Stimulated activated CD8-positive, alpha-beta memory T cell treated with anti-CD3 and anti-CD28 coated beads, Interleukin-4, amount 100 ng/mL, for 48 hours (primary cell): ENCODE measurements around the gene RPL39L.
A peak's percentile ranks its signal among the peaks of the same experiment; 100 is the strongest.
"Not testable (repeated sequence)": the region's sequence is repeated elsewhere in the genome, so short reads cannot be mapped to it uniquely, and the experiment has no call there.

ENCODE experiments used
- DNase-seq: peaks from one replicate; pipeline ENCODE4 v3.0.0-alpha.2; 2020

Gene RPL39L

DNA sequence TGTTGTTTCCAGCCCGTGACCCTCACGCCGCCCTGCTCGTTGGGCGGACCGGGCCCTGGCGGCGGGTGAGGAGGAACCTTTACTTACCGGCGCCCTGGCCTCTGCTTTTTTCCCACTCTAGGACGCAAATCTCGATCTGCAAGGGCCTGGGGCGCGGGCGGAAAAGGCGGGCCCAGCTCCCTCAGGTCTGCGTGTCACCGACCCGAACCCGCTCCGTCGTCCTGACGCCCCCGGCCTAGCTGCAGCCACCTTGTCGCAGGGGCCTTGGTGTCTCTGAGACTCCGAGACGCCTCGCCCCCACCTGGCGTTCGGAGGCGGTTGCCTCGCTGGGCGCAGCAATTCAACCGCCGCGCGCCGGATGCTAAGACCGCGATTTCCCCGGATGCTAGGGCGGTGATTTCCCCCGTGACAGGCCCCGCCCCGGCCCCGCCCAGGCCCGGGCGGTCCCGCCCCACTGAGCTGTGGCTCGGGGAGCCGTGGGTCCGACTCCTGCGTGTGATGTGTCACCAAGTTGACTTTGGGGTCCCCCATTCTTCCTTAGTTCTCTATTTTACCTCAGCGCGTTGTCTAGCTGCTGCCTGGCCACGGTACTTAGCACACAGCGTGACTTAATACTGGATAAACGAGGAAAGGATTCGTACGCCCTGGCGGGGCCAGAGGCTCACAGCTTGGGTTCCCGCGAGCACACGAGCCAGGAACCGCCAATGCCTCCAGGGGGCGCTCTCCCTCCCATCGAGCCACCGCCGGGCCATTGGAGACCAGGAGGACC is at the start of gene RPL39L:
Gene RPL39L, minus strand, starts transcription at position 371 of the 769 bp plus-strand sequence. CDS start 18,196 bp downstream, outside the sequence.
- DNase-seq = peak; percentile 95

DNA sequence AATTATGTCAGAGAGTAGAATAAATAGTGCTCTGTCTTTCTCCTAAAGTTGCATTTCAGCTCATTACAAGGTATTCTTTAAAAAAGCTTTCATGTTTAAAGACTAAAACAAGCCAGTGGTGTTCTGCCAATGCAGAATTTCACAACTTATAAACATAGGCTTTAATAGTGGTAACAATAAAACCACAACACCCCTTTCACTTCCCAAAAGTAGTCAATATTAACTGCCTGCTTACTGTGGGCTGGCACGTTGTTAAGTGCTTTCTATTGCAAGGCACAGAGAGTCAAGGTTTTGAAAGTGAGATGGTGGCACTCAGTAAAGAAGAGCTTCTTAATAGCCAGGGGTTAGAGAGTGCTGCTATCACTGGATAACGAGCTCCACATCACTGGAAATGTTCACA is 49.6 kb upstream of the RPL39L start:
- no peak for DNase-seq

DNA sequence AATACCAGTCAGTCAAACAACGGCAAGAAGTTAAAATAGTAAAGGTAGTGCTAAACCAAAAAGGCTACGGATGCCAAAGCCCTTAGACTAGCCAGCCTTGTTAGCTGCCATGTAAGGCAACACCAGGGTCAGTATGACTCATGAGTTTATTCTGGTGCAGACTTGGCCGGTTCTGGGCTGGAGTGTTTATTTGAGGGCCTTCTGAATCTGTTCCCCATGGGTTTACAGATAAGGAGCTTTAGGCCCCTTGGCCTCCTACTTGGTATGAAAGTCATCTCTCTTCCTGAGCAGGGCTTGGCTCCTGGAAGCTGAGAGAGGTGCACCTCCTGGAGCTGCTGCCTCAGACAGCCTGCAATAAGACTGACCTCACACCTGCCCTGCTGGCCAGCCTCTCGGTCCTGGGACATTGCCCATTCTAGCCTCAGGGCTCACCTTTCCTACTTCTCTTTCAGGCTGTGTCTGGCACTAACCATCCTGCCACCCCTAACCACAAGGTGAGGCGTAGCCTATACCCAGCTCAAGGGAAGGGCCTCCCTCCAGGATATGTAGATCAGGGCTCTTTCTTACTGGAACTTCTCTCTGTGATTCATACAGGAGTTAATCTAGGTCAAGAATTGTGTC is 47.6 kb upstream of the RPL39L start:
- no peak for DNase-seq

DNA sequence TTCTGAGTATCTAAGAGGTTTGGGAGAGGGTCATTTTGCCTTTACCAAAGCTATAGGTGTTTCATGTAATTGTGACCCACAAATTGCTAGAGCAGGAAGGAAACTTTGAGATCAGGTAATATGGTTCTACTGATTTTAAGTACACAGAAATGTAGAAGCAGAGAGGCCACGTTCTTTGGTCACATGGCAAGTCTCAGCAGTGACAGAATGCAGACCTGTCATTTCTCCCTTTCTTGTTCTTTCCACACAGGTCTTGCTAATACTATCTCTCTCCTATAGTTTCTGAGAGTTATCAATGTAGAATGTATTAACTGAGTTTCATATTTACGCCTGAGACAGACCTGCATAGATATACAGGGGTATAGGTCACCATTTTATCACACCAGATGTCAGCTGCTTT is 47.1 kb upstream of the RPL39L start:
- DNase-seq = no peak

DNA sequence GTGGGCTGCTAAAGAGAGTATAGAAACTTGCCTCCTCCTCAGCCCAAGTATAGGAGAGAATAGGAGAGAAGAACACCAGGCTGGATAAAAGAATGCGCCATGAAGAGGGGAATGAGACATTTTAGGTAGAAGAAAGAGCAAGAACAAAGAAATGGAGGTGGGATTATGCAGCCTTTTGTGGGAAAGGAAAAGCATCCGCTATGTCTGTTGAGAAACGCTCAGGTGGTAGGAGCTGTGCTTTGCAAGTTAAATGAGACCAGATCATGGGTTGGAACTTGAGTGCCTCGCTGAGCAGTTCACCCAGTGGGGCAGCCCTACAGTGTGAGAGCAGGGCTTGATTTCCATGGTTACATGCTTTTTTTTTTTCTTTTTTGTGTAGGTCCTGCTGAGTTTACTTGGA is 46.5 kb upstream of the RPL39L start:
- DNase-seq = no peak

DNA sequence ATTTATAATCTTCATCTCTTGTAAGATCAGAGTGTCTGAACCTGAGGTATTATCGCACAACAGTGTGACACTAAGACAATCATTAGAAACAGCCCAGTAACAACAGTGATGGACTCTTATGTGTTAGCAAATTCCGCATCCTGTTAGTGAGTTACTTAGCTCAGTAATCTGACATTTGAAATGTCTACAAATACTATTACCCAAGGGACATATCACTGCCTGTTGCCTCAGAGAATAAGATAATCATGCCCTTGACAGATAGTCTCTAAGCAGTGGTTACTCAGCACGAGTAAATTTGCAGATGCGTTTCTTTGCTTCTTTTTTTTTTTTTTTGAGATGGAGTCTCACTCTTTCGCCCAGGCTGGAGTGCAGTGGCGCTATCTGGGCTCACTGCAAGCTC is 44.6 kb upstream of the RPL39L start:
- no peak for DNase-seq

DNA sequence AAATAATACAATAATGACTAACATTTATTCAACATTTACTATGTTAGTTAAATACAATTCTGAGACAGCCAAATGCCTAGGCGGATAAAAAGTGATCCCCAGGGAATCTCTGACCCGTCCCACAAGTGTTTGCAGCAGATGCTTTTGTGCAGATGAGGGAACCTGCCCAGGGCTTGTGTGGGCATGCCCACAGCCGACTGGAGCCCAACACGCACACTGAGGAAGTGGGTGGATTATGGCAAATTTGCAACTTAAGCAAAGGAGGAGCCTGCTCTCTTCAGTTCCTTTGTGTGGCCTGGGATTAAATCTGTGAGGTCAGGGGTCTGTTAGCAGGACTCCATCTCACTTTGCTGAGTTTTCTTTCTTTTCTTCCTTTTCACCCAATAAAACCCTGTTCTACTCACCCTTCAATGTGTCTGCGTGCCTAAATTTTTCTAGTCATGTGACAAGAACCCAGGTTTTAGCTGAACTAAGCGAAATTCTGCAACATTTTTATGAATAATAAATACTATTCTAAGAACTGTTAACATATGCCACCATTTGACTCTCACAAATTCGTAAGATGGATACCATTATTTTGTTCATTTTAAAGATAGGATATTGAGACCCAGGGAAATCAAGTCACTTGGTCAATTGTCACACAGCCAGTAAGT is 44.0 kb upstream of the RPL39L start:
- DNase-seq = no peak

DNA sequence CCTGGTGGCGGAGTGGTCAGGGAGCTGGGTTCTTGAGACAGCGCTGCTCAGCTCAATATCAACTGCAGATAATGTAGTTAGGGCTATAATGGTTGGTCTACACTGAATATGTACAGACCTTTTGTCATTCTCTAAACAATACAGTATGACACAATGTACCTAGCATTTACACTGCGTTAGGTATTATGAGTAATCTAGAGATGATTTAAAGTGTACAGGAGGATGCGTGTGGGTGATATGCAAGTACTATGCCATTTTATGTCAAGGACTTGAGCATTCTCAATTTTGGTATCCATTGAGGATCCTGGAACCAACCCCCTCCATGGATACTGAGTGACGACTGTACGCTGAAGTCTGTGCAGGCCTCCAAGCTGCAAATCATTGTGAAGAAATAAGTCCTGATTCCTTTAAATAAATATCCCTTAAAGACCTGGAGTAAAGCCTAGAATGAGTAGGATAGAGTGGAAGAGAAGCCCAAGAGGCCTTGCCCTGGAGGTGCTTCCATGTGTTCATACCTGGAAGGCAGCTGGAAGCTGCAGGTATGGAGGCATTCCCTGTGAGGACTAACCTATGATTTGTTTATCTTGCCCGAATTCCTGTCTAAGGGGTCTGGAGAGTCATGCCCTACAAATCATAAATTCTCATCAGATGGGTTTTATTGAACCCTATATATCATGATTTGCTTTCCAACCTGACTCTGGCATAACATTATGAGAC is 42.3 kb upstream of the RPL39L start:
- no peak for DNase-seq

DNA sequence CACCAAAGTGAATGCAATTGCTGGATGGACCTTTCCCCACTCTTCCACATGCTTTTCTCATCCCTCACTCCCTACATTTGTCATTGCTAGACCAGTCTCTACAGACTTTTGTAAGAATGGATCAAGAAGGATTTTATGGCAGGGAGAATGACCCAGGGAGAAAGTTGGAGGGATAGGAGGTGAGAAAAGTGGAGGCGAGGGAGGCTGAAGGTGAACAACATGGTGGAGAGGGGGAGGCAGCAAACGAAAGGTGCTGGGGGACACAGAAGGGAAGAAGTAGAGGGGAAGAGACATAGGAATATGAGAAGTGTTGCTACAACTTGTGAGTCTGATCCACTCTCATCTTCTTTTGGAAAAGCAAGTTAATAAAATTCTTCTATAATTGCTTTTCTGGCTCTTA is 33.6 kb upstream of the RPL39L start:
- no peak for DNase-seq

DNA sequence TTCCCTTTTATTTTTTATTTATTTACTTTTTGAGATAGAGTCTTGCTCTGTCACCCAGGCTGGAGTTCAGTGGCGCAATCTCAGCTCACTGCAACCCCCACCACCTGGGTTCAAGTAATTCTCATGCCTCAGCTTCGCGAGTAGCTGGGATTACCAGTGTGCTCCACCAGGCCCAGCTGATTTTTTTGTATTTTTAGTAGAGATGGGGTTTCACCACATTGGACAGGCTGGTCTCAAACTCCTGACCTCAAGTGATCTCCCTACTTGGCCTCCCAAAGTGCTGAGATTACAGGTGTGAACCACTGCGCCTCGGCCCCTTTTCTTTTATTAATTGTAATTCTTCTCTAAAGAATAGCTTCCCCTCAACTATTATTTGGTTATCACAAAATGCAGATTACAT is 31.6 kb upstream of the RPL39L start:
- DNase-seq = not testable (repeated sequence)

DNA sequence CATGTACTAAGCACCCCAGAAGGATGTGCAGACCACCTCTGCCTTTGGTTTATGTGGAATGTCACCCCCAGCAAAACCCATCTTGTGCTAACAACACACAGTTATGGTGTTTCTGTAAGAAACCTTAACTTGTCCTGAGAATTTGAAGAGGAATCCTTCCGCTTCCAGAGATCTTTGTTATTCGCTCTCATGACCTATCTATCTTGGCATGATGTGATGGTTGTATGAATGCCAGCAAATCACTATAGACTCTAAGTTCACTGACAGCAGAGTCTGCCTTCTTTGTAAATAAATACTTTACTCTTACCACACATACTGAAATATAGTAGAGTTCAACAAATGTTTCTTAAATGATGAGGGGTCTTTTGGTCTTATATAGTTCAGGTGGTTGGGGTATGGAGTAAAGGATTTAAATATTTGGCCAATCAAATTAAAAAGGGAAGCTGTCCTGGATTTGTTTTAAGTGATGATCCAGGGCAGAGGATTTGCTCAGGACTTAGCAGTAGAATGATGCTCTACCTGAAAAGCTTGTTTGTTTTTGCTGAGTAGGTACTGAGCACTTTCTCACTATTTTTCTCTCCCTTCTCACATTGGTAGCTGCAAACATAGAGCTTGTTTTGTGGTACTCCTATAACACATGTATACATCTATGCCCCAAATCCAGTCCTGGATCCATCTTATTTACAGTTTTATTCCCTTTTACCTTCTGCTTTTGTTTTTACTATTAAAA is 30.1 kb upstream of the RPL39L start:
- DNase-seq = no peak

DNA sequence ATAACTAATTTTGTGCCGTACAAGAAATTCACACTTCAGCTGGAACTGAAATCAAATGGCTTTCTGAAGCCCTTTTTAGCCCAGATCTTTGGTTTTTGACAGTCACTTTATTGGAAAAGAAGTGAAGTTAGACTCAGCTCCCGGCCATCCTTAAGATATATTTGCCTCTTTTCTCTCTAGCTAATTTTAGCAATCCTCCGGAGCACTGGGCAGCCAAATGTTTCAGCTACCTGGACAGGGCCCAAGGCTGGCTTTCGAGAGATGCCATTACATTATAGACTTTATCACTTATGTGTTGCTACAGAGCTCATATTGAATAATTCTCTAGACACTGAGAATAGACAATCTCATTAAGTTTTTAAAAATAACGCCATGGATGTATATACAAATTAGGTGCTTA is 28.5 kb upstream of the RPL39L start:
- DNase-seq = no peak

DNA sequence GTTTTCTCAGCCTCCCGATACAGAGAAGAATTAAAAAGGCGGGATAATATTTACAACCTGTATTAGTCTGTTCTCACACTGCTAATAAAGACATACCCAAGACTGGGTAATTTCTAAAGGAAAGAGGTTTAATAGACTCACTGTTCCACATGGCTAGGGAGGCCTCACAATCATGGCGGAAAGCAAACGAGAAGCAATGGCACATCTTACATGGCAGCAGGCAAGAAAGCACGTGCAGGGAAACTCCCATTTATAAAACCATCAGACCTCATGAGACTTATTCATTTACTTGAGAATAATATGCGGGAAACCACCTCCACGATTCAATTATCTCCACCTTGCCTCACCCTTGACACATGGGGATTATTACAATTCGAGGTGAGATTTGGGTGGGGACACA is 27.5 kb upstream of the RPL39L start:
- no peak for DNase-seq

DNA sequence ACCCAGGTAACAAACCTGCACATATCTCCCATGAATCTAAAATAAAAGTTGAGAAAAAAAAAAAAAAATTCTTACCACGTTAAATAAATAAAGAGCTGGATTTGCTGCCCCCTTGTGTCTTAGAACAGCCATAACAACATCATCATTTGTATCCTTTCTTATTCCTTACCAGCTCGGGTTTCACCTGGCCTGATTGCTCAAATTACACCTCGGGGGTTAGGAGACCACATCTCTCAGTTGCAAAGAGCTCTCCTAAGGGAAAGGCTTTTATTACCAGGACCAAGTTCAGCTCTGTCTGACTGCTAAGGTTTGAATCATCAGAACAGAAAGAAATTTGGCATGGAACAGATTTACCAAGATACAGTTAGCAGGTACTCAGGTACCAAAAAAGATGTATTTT is 25.8 kb upstream of the RPL39L start:
- peak; percentile 29 for DNase-seq

DNA sequence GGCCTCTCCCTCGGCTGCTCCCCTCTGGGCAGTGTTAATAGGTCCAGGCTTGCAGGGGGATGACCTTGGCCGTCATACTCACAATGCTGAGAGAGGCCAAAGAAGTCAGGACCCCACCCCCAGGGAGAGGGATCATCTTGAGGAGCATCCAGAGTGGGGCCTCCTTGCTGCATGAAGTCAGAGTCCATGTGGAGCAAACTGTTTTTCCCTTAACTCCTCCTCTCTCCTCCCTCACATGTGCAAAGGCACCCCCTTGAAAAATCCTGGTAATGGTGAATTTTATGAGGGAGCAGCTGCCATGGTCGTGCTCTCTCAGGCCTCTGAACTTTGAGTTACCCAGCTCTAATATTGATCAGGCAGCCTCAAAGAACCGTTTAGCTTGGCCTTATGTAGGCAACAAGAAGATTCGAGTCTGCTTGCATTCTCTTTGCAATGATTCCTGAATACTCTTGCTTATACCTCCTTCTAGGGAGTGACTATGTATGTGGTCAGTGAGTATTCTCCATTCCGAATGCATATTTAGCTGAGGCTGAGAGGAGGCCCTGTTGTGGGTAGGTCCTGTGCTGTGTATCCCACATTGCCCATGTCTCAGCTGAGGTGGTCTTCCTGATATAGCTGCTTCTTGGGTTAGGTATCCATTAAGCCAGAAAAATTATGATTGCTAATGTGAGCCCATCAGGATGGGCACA is 23.1 kb upstream of the RPL39L start:
- DNase-seq = no peak

DNA sequence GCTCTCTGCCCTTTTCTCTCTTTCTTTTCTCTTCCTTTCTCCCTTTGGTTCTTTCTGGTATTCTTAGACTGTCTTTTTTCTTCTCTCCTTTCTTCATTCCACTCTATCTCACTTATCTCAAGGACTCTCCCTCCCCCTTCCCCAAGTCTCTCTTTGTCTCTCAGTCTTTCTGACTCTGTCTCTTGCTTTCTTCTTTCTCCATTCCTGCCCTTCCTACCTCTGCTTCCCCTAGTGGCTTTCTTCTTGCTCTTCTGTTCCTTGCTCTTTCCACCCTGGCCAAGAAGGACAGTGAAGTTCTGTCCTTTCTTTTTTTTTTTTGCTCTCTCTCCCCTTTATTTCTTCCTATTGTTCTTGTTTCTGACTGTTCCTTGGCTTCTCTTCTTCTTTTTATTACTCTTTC is 22.3 kb upstream of the RPL39L start:
- no peak for DNase-seq

DNA sequence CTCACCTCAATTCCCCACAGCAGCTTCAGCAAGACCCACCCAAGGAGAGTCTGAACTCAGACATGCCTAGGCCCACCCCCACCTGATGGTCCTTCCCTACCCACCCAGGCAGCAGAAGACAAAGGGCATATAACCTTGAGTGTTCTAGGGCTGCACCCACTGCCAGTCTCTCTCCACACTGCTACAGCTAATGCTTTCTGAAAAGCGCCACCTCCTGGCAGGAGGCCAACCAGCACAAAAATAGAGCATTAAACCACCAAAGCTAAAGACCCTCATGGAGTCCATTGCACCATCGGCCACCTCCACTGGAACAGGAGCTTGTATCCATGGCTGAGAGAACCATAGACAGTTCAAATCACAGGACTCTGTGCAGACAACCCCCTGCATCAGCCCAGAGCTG is 11.3 kb upstream of the RPL39L start:
- peak; percentile 81 for DNase-seq

DNA sequence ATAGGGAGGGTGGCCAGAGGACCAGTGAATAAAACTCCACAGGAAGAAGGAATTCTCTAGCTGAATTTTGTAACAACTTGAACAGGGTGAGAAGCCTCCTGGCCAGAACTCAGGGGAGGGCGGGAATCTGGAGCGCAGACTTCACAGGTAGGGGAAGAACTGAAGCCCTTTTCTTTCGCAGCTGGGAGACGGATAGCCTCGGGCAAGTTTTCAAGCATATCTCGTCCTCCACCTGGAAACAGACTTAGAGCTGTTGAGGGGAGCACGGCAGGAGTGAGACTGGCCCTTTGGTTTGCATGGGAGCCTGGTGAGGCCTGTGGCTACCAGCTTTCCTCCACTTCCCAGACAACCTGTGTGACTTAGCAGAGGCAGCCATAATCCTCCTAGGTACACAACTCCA is 10.9 kb upstream of the RPL39L start:
- no peak for DNase-seq

DNA sequence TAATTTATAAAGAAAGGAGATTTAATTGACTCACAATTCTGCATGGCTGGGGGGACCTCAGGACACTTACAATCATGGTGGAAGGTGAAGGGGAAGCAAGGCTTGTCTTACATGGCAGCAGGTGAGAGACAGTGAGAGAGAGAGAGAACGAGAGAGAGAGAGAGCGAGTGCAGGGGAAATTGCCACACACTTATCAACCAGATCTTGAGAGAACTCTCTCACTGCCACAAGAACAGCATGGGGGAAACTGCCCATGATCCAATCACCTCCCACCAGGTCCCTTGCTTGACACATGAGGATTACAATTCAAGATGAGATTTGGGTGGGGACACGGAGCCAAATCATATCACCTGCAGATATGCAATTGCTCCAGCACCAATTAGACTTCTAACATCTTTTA is 7.1 kb upstream of the RPL39L start:
- DNase-seq = no peak

DNA sequence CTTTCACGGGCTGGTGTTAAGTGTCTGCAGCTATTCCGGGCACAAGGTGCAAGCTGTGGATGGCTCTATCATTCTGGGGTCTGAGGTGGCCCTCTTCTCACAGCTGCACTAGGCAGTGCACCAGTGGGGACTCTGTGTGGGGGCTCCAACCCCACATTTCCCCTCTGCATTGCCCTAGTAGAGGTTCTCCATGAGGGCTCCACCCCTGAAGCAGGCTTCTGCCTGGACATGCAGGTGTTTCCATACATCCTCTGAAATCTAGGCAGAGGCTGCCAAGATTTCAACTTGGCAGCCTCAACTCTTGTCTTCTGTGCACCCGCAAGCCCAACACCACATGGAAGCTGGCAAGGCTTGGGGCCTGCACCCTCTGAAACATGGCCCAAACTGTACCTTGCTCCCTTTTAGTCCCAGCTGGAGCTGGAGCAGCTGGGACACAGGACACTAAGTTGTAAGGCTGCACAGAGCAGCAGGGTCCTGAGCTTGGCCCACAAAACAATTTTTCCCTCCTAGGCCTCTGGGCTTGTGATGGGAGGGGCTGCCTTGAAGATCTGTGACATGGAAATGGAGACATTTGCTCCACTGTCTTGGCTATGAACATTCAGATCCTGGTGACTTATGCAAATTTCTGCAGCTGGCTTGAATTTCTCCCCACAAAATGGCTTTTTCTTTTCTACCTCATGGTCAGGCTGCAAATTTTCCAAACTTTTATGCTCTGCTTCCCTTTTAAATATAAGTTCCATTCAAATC is 6.0 kb upstream of the RPL39L start:
- no peak for DNase-seq

DNA sequence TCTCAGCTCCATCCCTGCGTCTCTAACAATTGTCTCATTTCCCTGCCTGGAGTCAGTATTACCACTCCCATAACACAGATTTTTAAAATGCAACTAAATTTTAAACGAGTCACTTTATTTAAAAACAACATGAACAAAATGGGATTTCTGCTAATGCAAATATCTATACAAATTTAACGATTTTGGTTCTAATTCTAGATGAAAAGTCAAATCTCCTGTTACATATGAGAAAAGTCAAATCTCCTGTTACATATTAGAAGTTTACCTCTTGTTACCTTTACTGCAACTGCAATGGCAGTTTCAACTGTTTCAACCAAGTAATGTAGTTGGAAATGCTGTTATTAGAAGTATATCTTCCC is 578 bp upstream of the RPL39L start:
- no peak for DNase-seq

DNA sequence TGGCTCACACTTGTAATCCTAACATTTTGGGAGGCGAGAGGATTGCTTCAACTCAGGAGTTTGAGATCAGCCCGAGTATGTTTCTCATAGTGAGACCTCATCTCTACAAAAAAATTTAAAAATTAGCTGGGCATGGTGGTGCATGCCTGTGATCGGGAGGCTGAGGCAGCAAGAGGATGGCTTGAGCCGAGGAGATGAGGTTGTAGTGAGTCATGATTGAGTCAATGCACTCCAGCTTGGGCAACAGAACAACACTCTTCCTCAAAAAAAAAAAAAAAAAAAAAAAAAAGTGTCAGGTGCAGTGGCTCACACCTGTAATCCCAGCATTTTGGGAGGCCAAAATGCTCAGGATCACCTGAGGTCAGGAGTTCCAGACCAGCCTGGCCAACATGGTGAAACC is 2.4 kb downstream of the RPL39L start:
- no peak for DNase-seq
